Astrocyte of the cerebellum (primary cell): ENCODE data around the gene ENPP7.

Experiments
- DNase-seq: peaks from one replicate; pipeline ENCODE4 v3.0.0-alpha.2; 2011; ENCODE audit warnings: low read depth
- H3K4me3 ChIP-seq: 2 replicates; pipeline ENCODE4 v1.5.1; 2011; ENCODE audit warnings: mild to moderate bottlenecking, low read depth, low read length, moderate library complexity
- in situ Hi-C: cut with HindIII; loops from 2 replicates; pipeline ENCODE4 v1.10.0; 2017; ENCODE audit warnings: low sequenced_read_pairs
- TF ChIP-seq, protein P1 (sequence below): IDR thresholded peaks from 2 replicates; pipeline ENCODE4 v1.5.1; 2012; ENCODE audit warnings: low read length, low read depth, moderate library complexity, mild to moderate bottlenecking; ENCODE audit errors: missing control alignments

The ENPP7 gene

DNA sequence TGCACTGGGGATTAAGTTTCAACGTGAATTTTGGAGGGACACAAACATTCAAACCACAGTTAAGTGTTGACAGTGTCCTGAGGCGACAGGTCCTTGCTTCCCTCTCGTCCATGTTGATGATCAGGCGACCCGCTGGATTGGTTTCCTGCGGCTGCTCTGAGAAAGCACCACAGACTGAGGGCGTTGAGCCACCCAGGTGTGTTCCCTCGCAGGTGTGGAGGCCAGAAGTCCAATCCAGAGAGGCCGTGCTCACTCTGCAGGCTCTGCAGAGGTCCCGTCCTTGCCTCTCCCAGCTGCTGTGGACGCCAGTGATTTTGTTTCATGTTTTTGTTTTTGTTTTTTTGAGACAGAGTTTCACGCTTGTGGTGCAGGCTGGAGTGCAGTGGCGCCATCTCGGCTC lies 24.8 kb downstream of the ENPP7 start:
- TF ChIP-seq, protein P1, sequence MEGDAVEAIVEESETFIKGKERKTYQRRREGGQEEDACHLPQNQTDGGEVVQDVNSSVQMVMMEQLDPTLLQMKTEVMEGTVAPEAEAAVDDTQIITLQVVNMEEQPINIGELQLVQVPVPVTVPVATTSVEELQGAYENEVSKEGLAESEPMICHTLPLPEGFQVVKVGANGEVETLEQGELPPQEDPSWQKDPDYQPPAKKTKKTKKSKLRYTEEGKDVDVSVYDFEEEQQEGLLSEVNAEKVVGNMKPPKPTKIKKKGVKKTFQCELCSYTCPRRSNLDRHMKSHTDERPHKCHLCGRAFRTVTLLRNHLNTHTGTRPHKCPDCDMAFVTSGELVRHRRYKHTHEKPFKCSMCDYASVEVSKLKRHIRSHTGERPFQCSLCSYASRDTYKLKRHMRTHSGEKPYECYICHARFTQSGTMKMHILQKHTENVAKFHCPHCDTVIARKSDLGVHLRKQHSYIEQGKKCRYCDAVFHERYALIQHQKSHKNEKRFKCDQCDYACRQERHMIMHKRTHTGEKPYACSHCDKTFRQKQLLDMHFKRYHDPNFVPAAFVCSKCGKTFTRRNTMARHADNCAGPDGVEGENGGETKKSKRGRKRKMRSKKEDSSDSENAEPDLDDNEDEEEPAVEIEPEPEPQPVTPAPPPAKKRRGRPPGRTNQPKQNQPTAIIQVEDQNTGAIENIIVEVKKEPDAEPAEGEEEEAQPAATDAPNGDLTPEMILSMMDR: no peak
- no peak for DNase-seq
- in situ Hi-C loops: no loop called here
- H3K4me3 ChIP-seq: no peak overlapping the region

DNA sequence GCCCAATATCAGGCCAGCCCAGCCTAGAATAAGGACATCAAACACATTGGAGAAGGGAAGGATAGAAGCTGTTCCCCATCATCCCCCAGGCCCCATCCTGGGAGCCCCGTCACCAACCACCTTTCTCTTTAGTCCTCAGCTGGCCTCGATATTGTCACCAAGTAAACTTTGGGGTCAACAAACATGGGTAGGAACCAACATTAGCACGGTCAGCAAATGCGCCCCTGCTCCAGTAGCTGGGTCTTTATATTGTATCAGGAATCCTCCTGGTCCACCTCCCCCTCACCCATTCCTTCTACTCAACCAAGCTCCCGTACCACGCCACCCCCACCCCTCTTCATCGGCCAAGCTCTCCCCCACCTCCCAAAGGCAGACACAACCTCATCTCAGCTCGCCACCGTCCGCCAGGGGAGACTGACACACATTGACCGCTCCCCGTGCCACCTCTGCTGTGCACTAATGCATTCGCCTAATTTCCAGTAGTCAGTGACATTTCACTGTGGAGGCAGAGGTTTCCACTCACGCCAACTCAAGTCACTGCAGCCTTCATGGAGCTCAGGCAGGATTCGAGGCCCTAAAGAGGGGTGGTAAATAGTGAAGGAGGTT lies 26.5 kb downstream of the ENPP7 start:
- in situ Hi-C loops: no loop called here
- TF ChIP-seq, protein P1: no peak
- no peak for DNase-seq
- no peak overlapping the region for H3K4me3 ChIP-seq

DNA sequence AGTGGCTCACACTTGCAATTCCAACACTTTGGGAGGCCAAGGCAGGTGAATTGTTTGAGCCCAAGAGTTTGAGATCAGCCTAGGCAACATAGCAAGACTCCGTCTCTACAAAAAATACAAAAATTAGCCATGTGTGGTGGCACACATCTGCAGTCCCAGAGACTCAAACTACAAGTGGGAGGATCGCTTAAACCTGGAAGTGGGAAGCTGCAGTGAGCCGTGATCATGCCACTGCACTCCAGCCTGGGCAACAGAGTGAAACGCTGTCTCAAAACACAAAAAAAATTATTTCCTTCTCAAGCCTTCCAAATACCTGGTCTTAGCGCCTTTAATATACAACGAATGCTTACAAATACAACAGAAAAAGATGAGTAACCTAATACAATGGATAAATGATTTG lies 27.5 kb downstream of the ENPP7 start:
- no peak for DNase-seq
- no peak overlapping the region for H3K4me3 ChIP-seq
- TF ChIP-seq, protein P1: no peak
- in situ Hi-C loops: no loop called here

DNA sequence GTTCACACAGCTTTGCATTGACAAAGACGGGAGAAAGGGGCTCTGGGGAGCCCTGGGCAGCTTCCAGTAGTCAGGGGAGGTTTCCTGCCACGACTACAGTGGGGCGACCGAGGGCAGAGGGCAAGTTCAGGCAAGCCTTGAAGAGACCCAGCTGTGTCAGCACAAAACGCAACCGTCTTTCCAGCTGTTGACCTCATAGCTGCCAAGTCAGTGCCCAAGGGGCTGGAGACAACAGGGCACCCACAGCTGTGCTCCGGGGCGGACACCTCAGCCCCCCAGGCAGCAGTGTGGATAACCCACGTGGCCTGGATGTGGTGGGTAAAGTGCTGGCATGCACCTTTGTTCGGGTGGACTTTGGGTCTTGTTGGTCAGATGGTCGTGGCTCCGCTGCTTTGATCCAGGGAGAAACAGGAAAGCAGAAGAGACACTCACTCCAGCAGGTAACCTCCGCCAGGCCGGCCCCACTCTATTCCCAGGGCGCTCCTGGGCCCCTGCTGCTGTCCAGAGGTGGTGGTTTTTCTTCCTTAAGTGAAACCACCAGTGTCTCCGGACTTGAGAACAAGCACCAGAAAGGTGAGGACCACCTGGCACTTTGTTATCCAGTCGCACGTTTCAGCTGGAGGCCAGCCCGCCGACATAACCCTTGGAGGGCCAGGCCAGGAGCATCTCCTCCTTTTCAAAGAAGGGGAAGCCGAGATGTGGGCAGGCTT lies 29.6 kb downstream of the ENPP7 start:
- in situ Hi-C loops: no loop called here

DNA sequence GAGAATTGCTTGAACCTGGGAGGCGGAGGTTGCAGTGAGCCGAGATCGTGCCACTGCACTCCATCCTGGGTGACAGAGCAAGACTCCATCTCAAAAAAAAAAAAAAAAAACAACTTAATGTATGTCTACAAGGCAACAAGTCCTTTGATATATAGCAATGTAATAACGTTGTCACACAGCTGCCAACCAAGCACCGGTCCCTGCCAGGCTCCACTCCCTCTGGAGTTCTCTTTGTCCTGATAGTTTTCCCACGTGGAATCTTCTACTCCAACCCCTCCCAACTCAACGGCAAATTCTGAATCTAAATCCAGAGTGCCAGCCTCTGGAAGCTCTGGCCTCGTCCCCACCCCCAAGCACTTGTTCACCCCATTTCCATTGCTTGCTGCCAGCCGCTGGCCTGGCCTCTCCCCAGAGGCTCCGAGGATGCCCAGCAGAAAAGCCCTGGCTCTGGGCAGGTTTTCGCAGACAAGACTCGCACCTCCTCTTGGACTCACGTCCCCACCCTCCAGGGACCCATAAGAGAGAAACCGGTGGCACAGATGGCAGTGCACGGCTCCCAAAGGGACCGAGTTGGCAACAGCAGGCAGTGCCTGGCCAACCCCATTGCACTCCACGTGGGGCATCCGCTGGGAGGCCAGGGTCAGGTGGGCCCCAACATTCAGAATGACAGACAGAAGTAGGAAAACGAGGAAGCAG lies 31.3 kb downstream of the ENPP7 start:
- H3K4me3 ChIP-seq: no peak overlapping the region
- in situ Hi-C loops: no loop called here
- TF ChIP-seq, protein P1: no peak
- no peak for DNase-seq

More for the DNA sequence above, 29.6 kb downstream of the ENPP7 start:
- H3K4me3 ChIP-seq: no peak overlapping the region
- no peak for DNase-seq
- TF ChIP-seq, protein P1: no peak

DNA sequence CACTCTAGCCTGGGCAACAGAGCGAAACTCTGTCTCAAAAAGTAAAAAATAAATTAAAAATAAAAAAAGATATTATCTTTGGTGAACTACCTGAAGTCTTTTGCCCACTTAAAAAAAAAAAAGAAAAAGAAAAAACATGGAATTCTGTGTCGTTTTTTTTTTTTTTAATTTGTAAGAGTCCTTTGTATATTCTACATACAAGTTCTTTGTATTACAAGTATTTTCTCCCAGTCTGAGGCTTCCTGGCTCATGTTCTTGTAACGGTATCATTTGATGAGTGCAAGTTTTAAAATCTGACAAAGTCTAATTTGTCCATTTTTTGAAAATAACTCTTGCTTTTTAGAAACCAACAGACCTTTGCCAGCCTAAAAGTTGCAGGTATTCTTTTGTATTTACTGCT lies 35.0 kb downstream of the ENPP7 start:
- in situ Hi-C loops: no loop called here
- TF ChIP-seq, protein P1: no peak
- DNase-seq: no peak
- H3K4me3 ChIP-seq: no peak overlapping the region
